CD14-positive monocyte (primary cell): ENCODE data around the gene COA6. TPM values are rescaled to one million over a fixed set of nuclear protein-coding genes. Genes with fewer than 3 reads are reported as not detected.

Experiments used
- DNase-seq, 3 donors: peaks; one replicate each; pipeline ENCODE4 v3.0.0-alpha.2; 2011 to 2022
- H2AFZ ChIP-seq: 2 replicates; pipeline ENCODE4 v1.6.0; 2012; ENCODE audit warnings: mild to moderate bottlenecking, low read depth, low read length, inconsistent platforms; ENCODE audit not compliant: insufficient read depth, poor library complexity, severe bottlenecking
- H3K27ac ChIP-seq, 2 donors: 1 replicate in 1 of 2; 2 replicates in 1 of 2; pipeline ENCODE4 v1.5.1; 2012 to 2013; ENCODE audit warnings: low read length in 2 of 2, control low read depth in 1 of 2, inconsistent platforms in 1 of 2, low read depth in 1 of 2, mild to moderate bottlenecking in 1 of 2
- H3K27me3 ChIP-seq, 2 donors: one replicate each; pipeline versions ENCODE4 v1.6.0 to v1.6.1; 2011 to 2013; ENCODE audit warnings: low read length in 2 of 2; ENCODE audit not compliant: control insufficient read depth in 2 of 2, insufficient read depth in 2 of 2
- H3K36me3 ChIP-seq, 2 donors: replicated peaks in 1 of 2; 1 replicate in 1 of 2; 2 replicates in 1 of 2; pipeline versions ENCODE4 v1.5.1 to v1.6.1; 2012 to 2013; ENCODE audit warnings: low read length in 2 of 2, control low read depth in 1 of 2, inconsistent platforms in 1 of 2, mild to moderate bottlenecking in 1 of 2; ENCODE audit not compliant: insufficient read depth in 2 of 2, control insufficient read depth in 1 of 2
- H3K4me1 ChIP-seq, 2 donors: 1 replicate in 1 of 2; 2 replicates in 1 of 2; pipeline versions ENCODE4 v1.5.1 to v1.6.1; 2012 to 2013; ENCODE audit warnings: low read length in 2 of 2, control low read depth in 1 of 2, inconsistent platforms in 1 of 2, mild to moderate bottlenecking in 1 of 2, moderate library complexity in 1 of 2; ENCODE audit not compliant: insufficient read depth in 2 of 2, control insufficient read depth in 1 of 2
- H3K4me2 ChIP-seq: replicated peaks from 2 replicates; pipeline ENCODE3; 2012; ENCODE audit warnings: low read length, moderate library complexity, mild to moderate bottlenecking; ENCODE audit not compliant: poor library complexity, severe bottlenecking; ENCODE audit errors: extremely low read depth
- H3K4me3 ChIP-seq, 3 experiments: fragments of 200-600 bp in 1 of 3; sonication (generic) in 1 of 3; replicated peaks in 1 of 3; 1 replicate in 2 of 3; 2 replicates in 1 of 3; pipeline ENCODE4 v1.5.1; 2011 to 2013; ENCODE audit warnings: low read length in 3 of 3, mild to moderate bottlenecking in 3 of 3, control low read depth in 2 of 3, low read depth in 2 of 3, inconsistent platforms in 1 of 3, moderate library complexity in 1 of 3
- H3K79me2 ChIP-seq: 2 replicates; pipeline ENCODE4 v1.6.0; 2012; ENCODE audit warnings: mild to moderate bottlenecking, control low read depth, inconsistent platforms, low read length, moderate library complexity; ENCODE audit not compliant: insufficient read depth
- H3K9ac ChIP-seq: 2 replicates; pipeline ENCODE4 v1.6.0; 2017; ENCODE audit warnings: low read length, mild to moderate bottlenecking; ENCODE audit not compliant: insufficient read depth, poor library complexity, severe bottlenecking
- H3K9me3 ChIP-seq, 2 donors: replicated peaks in 1 of 2; 1 replicate in 1 of 2; 2 replicates in 1 of 2; pipeline versions ENCODE4 v1.5.1 to v1.6.1; 2012 to 2013; ENCODE audit warnings: low read length in 2 of 2, control low read depth in 1 of 2; ENCODE audit not compliant: control insufficient read depth in 1 of 2, insufficient read depth in 1 of 2
- H4K20me1 ChIP-seq: 2 replicates; pipeline ENCODE4 v1.6.0; 2012; ENCODE audit warnings: mild to moderate bottlenecking, low read length, control low read depth, moderate library complexity; ENCODE audit not compliant: insufficient read depth
- H3K27ac Mint-ChIP-seq, 7 donors: one replicate each; pipeline ENCODE4 v1.8.0; 2020; ENCODE audit warnings: mild to moderate bottlenecking in 7 of 7, mixed read lengths in 7 of 7, moderate library complexity in 6 of 7, inconsistent platforms in 2 of 7
- H3K27me3 Mint-ChIP-seq, 3 donors: one replicate each; pipeline ENCODE4 v1.8.0; 2021 to 2022; ENCODE audit warnings: low read depth in 3 of 3, mild to moderate bottlenecking in 3 of 3, mixed read lengths in 3 of 3, moderate library complexity in 3 of 3, inconsistent platforms in 1 of 3
- H3K36me3 Mint-ChIP-seq, 2 donors: one replicate each; pipeline ENCODE4 v1.8.0; 2020; ENCODE audit warnings: mixed read lengths in 2 of 2, inconsistent platforms in 1 of 2, mild to moderate bottlenecking in 1 of 2
- H3K4me1 Mint-ChIP-seq: one replicate; pipeline ENCODE4 v1.8.0; 2020; ENCODE audit warnings: mild to moderate bottlenecking, mixed read lengths
- H3K4me3 Mint-ChIP-seq, 2 donors: one replicate each; pipeline ENCODE4 v1.8.0; 2020; ENCODE audit warnings: mild to moderate bottlenecking in 2 of 2, mixed read lengths in 2 of 2, moderate library complexity in 1 of 2
- H3K9me3 Mint-ChIP-seq, 7 donors: one replicate each; pipeline ENCODE4 v1.8.0; 2020 to 2022; ENCODE audit warnings: mixed read lengths in 7 of 7, mild to moderate bottlenecking in 6 of 7, moderate library complexity in 6 of 7, inconsistent platforms in 2 of 7
- CTCF ChIP-seq: fragments of 200-600 bp; IDR thresholded peaks from one replicate; pipeline ENCODE4 v1.8.0; 2022; ENCODE audit warnings: antibody characterized with exemption, mild to moderate bottlenecking
- WGBS: methylation state at CpG from one replicate; pipeline ENCODE4 v1.1.5; 2013; ENCODE audit warnings: missing lambda C conversion rate; ENCODE audit not compliant: insufficient coverage; 5-methylcytosine and 5-hydroxymethylcytosine counted together
- intact Hi-C, 2 donors: fragments of 100-400 bp; cut with micrococcal nuclease; formaldehyde crosslinking; loops; one replicate each; pipeline versions ENCODE4 v1.15.0 to v1.15.1; 2023
- polyA plus RNA-seq, 3 donors: library from polyadenylated mRNA; depleted of rRNA in 1 of 3; unstranded in 2 of 3; stranded (reverse) in 1 of 3; fragments of 300-500 nt in 2 of 3; fragments of >200 nt in 1 of 3; fragmentation: Illumina TruSeq in 2 of 3; gene quantifications; 1 replicate in 2 of 3; 2 replicates in 1 of 3; pipeline ENCODE4 v1.2.3, GENCODE V29; 2012 to 2021

COA6 gene
- polyA plus RNA-seq, 3 donors: 7.2 to 55.5 (median 46.3) TPM

- no peak overlapping the region for H3K4me3 Mint-ChIP-seq
- H3K9me3 Mint-ChIP-seq: peaks cover 15 to 40% (median 23%) of the 10 kb centered on the region in 7 donors
- Histone ChIP-seq H3K4me3 (no peak overlapping the region), H3K27me3 (no peaks in the 10 kb centered on the region), H4K20me1 (no peaks in the 10 kb centered on the region), H3K9me3 (peaks cover 7 to 19% of the 10 kb centered on the region in 2 donors), H3K79me2 (no peaks in the 10 kb centered on the region), H2AFZ (no peak overlapping the region), H3K4me2 (no peak overlapping the region), H3K27ac (no peak overlapping the region), H3K9ac (no peak overlapping the region), H3K4me1 (peaks cover 8 to 9% of the 10 kb centered on the region in 2 donors), H3K36me3 (no peaks in the 10 kb centered on the region)
- H3K36me3 Mint-ChIP-seq: peaks cover 3 to 4% of the 10 kb centered on the region in 2 donors
- WGBS: no CpG with 5 or more reads among the region's 1 CpG
- TF ChIP-seq CTCF: no peak
- intact Hi-C loops: no loop called here
- peaks cover 5% of the 10 kb centered on the region for H3K4me1 Mint-ChIP-seq
- DNase-seq: no peak
- peaks cover 1 to 3% (median 2%) of the 10 kb centered on the region in 3 donors for H3K27me3 Mint-ChIP-seq
- H3K27ac Mint-ChIP-seq: no peak overlapping the region
These were observed 36.0 kb upstream of the COA6 start for GRCh38 chr1:234337233-234337632.

- Histone ChIP-seq H3K79me2 (no peaks in the 10 kb centered on the region), H3K27ac (no peak overlapping the region), H3K9me3 (peaks cover 4 to 19% of the 10 kb centered on the region in 2 donors), H3K4me3 (no peak overlapping the region), H3K36me3 (no peaks in the 10 kb centered on the region), H3K9ac (no peak overlapping the region), H3K4me2 (no peak overlapping the region), H3K4me1 (no peaks in the 10 kb centered on the region), H4K20me1 (no peaks in the 10 kb centered on the region), H3K27me3 (no peaks in the 10 kb centered on the region), H2AFZ (no peak overlapping the region)
- Mint-ChIP-seq H3K27me3 (peaks cover 0 to 2% (median 1%) of the 10 kb centered on the region in 3 donors), H3K4me3 (no peak overlapping the region), H3K36me3 (peaks cover 0 to 4% of the 10 kb centered on the region in 2 donors), H3K4me1 (no peaks in the 10 kb centered on the region), H3K9me3 (peaks cover 13 to 37% (median 21%) of the 10 kb centered on the region in 7 donors), H3K27ac (no peak overlapping the region)
- intact Hi-C loops: no loop called here
- no peak for TF ChIP-seq CTCF
- no peak for DNase-seq
- WGBS: no CpG with 5 or more reads among the region's 2 CpGs
These were observed 32.7 kb upstream of the COA6 start for GRCh38 chr1:234340528-234340927.
